ENCODE data around the gene CBLB. TPM values are rescaled to one million over a fixed set of nuclear protein-coding genes. Genes with fewer than 3 reads are reported as not detected.

The CBLB gene
- total and polyA plus RNA-seq, 9 donors: 14.8 to 133 (median 40.5) TPM

- H3K9me3 ChIP-seq: no peaks in the 10 kb centered on the region
- intact Hi-C loops (cut with DNase I): no loop called here
- H3K27me3 ChIP-seq: no peaks in the 10 kb centered on the region
- WGBS, 3 donors: 24 to 31% (median 27%) methylated on average over 2 of the region's 2 CpGs
- no peak overlapping the region for H3K27ac ChIP-seq
- H3K4me3 ChIP-seq: no peak overlapping the region
- H3K4me1 ChIP-seq (ENCODE audit: insufficient read depth): no peaks in the 10 kb centered on the region
- no peak for DNase-seq
- H3K36me3 ChIP-seq: no peaks in the 10 kb centered on the region
- TF ChIP-seq POLR2A (IDR thresholded peaks at IDR 0.05): no peak
- no peak for TF ChIP-seq CTCF (IDR thresholded peaks at IDR 0.05)
- no peak for TF ChIP-seq EP300 (IDR thresholded peaks at IDR 0.05)
These were observed 161.8 kb downstream of the CBLB start for GRCh38 chr3:105707009-105707408.

GRCh38 chr3:105704726-105705410, 163.9 kb downstream of the CBLB start:
- no peak for DNase-seq
- 82 to 90% (median 84%) methylated on average over 4 of the region's 4 CpGs for WGBS, 3 donors
- no peak overlapping the region for H3K4me3 ChIP-seq
- H3K4me1 ChIP-seq (ENCODE audit: insufficient read depth): no peaks in the 10 kb centered on the region
- H3K27me3 ChIP-seq: no peaks in the 10 kb centered on the region
- no peaks in the 10 kb centered on the region for H3K36me3 ChIP-seq
- no peaks in the 10 kb centered on the region for H3K9me3 ChIP-seq
- H3K27ac ChIP-seq: no peak overlapping the region
- TF ChIP-seq CTCF (IDR thresholded peaks at IDR 0.05) (no peak), EP300 (IDR thresholded peaks at IDR 0.05) (no peak), POLR2A (IDR thresholded peaks at IDR 0.05) (no peak)
- intact Hi-C loops (cut with DNase I): no loop called here

- intact Hi-C loops (cut with DNase I): no loop called here
- 97 to 100% (median 100%) methylated on average over 1 of the region's 1 CpG for WGBS, 3 donors
- no peaks in the 10 kb centered on the region for H3K36me3 ChIP-seq
These were observed 168.2 kb downstream of the CBLB start for GRCh38 chr3:105700575-105700974.

GRCh38 chr3:105691633-105692032, 177.2 kb downstream of the CBLB start:
- TF ChIP-seq POLR2A (IDR thresholded peaks at IDR 0.05) (no peak), EP300 (IDR thresholded peaks at IDR 0.05) (no peak), CTCF (IDR thresholded peaks at IDR 0.05) (no peak)
- Histone ChIP-seq H3K27ac (no peak overlapping the region), H3K4me3 (no peak overlapping the region), H3K36me3 (no peaks in the 10 kb centered on the region), H3K4me1 (ENCODE audit: insufficient read depth) (no peaks in the 10 kb centered on the region), H3K9me3 (no peaks in the 10 kb centered on the region), H3K27me3 (no peaks in the 10 kb centered on the region)
- 61 to 84% (median 78%) methylated on average over 3 of the region's 3 CpGs for WGBS, 3 donors
- intact Hi-C loops (cut with DNase I): no loop called here
- no peak for DNase-seq

More at GRCh38 chr3:105700575-105700974, 168.2 kb downstream of the CBLB start:
- Histone ChIP-seq H3K4me3 (no peak overlapping the region), H3K27ac (no peak overlapping the region), H3K4me1 (ENCODE audit: insufficient read depth) (no peaks in the 10 kb centered on the region), H3K27me3 (no peaks in the 10 kb centered on the region), H3K9me3 (no peaks in the 10 kb centered on the region)
- no peak for DNase-seq
- TF ChIP-seq POLR2A (IDR thresholded peaks at IDR 0.05) (no peak), EP300 (IDR thresholded peaks at IDR 0.05) (no peak), CTCF (IDR thresholded peaks at IDR 0.05) (no peak)

All from ovary (tissue), 9 donors.